ENCODE data around the gene HOXB7. TPM values are rescaled to one million over a fixed set of nuclear protein-coding genes. Genes with fewer than 3 reads are reported as not detected.

The HOXB7 gene
- total RNA-seq, 1 experiment from 2014 or later, result not detected

DNA sequence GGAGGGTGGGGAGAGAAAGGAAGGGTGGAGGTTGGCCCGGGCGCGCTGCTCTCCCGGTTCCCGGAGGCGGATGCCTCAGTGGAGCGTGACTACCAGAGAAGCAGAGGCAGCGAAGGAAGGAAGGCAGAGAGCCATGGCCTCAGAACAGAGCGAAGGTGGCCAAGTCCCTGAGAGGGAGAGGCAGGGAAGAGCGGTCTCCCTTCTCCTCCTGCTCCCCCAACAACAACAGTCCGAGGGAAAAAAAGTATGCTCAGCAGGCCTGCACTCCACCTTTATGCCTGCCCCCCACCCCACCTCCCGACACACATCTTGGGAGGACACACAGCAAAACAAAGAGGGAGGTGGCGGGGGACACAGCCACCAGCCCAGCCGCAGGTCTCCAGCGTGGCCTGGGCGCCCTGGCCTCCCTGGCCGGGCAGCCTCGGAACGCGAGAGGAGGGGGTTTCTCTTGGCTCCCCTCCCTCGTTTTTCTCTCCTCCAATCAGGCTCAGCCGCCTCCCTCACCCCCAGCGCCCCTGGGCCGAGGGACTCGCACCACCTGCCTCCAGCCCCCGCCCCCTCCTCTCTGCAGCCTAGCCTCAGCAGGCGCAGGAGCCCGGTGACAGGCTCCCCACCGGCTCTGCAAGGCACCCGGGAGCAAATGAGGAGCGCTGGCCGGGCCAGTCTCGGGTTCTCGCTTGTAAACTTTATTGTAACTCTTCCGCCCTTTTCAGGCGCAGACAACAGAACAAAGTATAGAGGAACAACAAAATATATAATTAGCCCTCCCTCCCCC lies 1.1 kb upstream of the HOXB7 start:
- Histone ChIP-seq H3K23me2 (ENCODE audit: insufficient read length, low read depth, low read length, poor library complexity, severe bottlenecking) (peaks cover 5% of the 10 kb centered on the region), H2BK120ac (ENCODE audit: low read depth, low read length, poor library complexity, severe bottlenecking) (no peak overlapping the region), H3K79me2 (ENCODE audit: insufficient read depth, low read length) (no peaks in the 10 kb centered on the region), H3K79me1 (ENCODE audit: insufficient read depth, low read depth, low read length, poor library complexity, severe bottlenecking) (no peaks in the 10 kb centered on the region), H4K5ac (ENCODE audit: insufficient read length, low read depth, low read length) (no peak overlapping the region), H3K4ac (ENCODE audit: low read depth, low read length) (no peak overlapping the region), H2AFZ (ENCODE audit: low read length) (no peak overlapping the region), H4K8ac (replicated peaks; ENCODE audit: insufficient read length, low read depth, low read length) (no peak overlapping the region), H4K91ac (ENCODE audit: insufficient read length, low read depth, low read length) (no peak overlapping the region), H3K9ac (ENCODE audit: extremely low read depth, insufficient read length, low read length) (no peak overlapping the region), H3K4me2 (ENCODE audit: insufficient read depth, insufficient read length, low read length) (no peak overlapping the region), H2BK15ac (ENCODE audit: low read depth, low read length) (no peak overlapping the region), H3K27ac (ENCODE audit: insufficient read length, low read depth, low read length) (no peak overlapping the region), H3T11ph (ENCODE audit: low read length) (no peak overlapping the region), H3K14ac (ENCODE audit: insufficient read depth, low read length) (no peak overlapping the region), H3K4me1 (ENCODE audit: insufficient read depth, low read length) (no peaks in the 10 kb centered on the region), H3K27me3 (ENCODE audit: insufficient read depth, low read length) (peaks cover 95% of the 10 kb centered on the region), H3K56ac (ENCODE audit: insufficient read length, low read depth, low read length) (no peak overlapping the region), H3K18ac (ENCODE audit: insufficient read length, low read depth, low read length) (no peak overlapping the region), H4K20me1 (ENCODE audit: control insufficient read depth, insufficient read depth, insufficient read length) (no peaks in the 10 kb centered on the region), H2BK5ac (ENCODE audit: insufficient read length, low read length) (no peak overlapping the region), H2BK12ac (ENCODE audit: insufficient read length, low read depth, low read length) (no peak overlapping the region), H2BK20ac (ENCODE audit: low read depth, low read length, poor library complexity, severe bottlenecking) (no peak overlapping the region), H3K23ac (ENCODE audit: insufficient read length, low read depth, low read length) (no peak overlapping the region), H3K9me3 (ENCODE audit: control insufficient read depth, low read depth, low read length) (no peaks in the 10 kb centered on the region), H2AK5ac (ENCODE audit: insufficient read length, low read length) (no peak overlapping the region)
- Mint-ChIP-seq H3K27ac (no peak overlapping the region), H3K4me1 (peaks cover 12 to 25% of the 10 kb centered on the region in 2 experiments), H3K36me3 (ENCODE audit: insufficient read depth in 1 of 3, low read depth in 3 of 3) (no peaks in the 10 kb centered on the region; a peak in 1 of 7 replicates), H3K27me3 (ENCODE audit: low read depth) (peaks cover 100% of the 10 kb centered on the region), H3K9me3 (peaks cover 9 to 21% of the 10 kb centered on the region in 2 experiments), H3K4me3 (peak overlapping the region in 1 of 2 experiments; percentile 23; a peak in 1 of 5 replicates)
- TF ChIP-seq, protein P1, sequence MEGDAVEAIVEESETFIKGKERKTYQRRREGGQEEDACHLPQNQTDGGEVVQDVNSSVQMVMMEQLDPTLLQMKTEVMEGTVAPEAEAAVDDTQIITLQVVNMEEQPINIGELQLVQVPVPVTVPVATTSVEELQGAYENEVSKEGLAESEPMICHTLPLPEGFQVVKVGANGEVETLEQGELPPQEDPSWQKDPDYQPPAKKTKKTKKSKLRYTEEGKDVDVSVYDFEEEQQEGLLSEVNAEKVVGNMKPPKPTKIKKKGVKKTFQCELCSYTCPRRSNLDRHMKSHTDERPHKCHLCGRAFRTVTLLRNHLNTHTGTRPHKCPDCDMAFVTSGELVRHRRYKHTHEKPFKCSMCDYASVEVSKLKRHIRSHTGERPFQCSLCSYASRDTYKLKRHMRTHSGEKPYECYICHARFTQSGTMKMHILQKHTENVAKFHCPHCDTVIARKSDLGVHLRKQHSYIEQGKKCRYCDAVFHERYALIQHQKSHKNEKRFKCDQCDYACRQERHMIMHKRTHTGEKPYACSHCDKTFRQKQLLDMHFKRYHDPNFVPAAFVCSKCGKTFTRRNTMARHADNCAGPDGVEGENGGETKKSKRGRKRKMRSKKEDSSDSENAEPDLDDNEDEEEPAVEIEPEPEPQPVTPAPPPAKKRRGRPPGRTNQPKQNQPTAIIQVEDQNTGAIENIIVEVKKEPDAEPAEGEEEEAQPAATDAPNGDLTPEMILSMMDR (conservative IDR thresholded peaks at IDR 0.05), result no peak
- DNase-seq, result peak; percentile 86
- WGBS (ENCODE audit: extremely low coverage, insufficient read length, low lambda C conversion rate), result no CpG with 5 or more reads among the region's 36 CpGs

All from H9 (cell line).